GM21737 (cell line): ENCODE results near the gene CTSS.
"Not testable (repeated sequence)": the region's sequence is repeated elsewhere in the genome, so short reads cannot be mapped to it uniquely, and the experiment has no call there.

Source experiments
- ATAC-seq: cut with Tn5 transposase; IDR thresholded peaks from one replicate; pipeline ENCODE4 v1.9.1; 2021; ENCODE audit warnings: mild to moderate bottlenecking, moderate library complexity; ENCODE audit not compliant: unreplicated experiment

CTSS gene

DNA sequence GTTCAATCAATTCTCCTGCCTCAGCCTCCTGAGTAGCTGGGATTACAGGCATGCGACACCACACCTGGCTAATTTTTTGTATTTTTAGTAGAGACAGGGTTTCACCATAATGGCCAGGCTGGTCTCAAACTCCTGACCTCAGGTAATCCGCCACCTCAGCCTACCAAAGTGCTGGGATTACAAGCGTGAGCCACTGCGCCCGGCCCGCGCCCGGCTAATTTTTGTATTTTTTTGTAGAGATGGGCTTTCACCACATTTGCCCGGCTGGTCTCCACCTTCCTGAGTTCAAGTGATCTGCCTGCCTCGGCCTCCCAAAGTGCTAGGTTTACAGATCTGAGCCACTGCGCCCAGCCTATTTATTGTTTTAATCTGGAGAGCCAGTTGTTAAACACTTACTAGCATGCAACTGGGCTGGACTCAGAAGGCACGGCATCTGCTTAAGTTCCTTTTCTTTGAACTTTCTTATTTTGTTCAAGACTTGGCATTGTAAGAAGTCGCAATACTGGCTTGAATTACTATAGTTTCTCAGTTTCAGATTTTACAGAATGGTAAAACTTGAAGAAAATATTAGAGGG is 10.4 kb upstream of the CTSS start:
- not testable (repeated sequence) for ATAC-seq

- ATAC-seq, result no peak
These were observed 9.7 kb upstream of the CTSS start for GRCh38 chr1:150775276-150775675.

- ATAC-seq, result no peak
These were observed 6.7 kb upstream of the CTSS start for GRCh38 chr1:150772326-150772725.

DNA sequence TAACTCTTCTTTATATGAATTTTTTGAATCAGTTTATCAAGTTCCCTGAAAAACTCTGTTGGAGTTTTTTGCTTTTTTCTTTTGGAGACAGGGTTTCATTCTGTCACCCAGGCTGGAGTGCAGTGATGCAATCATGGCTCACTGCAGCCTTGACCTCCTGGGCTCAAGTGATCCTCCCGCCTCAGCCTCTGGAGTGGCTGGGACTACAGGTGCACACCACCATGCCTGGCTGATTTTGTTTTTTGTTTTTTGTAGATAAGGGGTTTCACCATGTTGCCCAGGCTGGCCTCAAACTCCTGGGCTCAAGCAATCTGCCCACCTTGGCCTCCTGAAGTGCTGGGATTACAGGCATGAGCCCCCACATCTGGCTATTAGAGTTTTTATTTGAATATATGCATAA is 2.1 kb upstream of the CTSS start:
- ATAC-seq, result not testable (repeated sequence)

GRCh38 chr1:150765977-150766301 is 361 bp upstream of the CTSS start:
- ATAC-seq, result not testable (repeated sequence)

DNA sequence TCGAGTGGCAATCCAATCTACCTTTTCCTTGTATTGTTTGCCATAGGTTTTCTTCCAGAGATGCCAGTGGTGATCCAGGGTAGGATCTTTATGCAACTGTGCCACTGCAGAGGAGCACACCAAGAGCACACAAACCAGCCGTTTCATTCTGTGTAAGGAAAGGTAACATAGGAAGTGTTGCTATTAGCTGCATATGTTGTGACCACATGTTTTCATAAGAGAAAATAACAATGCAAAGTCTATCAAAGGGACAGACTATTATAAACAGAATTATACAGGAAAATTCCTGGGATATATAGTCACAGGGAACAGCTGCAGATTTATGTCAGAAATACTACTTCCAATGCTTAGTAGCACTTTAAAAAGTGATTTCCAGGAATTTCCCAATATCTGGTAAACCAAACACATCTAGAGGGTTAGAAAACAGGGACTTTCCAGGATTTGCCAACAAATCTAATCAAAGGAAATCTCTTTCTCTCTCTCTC is 919 bp downstream of the CTSS start:
- peak; percentile 42 for ATAC-seq

- ATAC-seq, result no peak
These were observed 2.6 kb downstream of the CTSS start for GRCh38 chr1:150763018-150763417.

DNA sequence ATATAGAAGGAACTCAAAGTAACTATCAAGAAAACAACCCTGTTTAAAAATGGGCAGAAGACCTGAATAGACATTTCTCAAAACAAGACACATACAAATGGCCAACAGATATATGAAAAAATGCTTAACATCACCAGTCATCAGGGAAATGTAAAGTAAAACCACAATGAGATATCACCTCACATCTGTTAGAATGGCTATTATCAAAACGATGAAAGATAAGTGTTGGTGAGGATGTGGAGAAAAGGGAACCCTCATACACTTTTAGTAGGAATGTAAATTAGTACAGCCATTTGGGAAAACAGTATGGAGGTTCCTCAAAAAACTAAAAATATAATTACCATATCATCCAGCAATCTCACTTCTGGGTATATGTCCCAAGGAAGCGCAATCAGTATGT is 3.0 kb downstream of the CTSS start:
- ATAC-seq, result no peak

DNA sequence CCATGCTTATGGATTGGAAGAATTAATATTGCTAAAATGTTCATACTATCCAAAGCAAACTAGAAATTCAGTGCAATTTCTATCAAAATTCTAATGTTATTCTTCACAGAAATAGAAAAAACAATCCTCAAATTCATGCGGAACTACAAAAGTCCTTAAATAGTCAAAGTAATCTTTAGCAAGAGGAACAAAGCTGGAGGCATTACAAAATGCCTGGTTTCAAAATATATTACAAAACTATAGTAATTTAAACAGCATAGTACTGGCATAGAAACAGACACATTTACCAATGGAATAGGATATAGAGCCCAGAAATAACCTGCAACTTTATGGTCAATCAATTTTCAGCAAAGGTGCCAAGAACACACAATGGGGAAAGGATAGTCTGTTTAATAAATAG is 3.8 kb downstream of the CTSS start:
- no peak for ATAC-seq

DNA sequence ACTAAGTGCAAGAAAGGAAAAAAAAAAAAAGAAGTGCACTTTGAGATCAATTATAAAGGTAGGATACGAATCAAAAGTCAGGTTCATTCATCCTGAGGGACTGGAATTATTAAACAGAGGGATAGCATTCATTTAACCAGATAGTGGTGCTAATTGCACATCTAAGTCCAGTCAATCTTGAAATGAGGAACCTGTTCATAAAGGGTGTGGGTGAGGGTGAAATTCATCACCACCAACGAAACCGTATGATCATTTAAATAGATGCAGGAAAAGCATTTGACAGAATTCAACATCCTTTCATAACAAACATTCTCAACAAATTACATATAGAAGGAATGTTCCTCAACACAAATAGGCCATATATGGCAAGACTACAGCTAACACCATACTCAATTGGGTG is 5.6 kb downstream of the CTSS start:
- ATAC-seq, result no peak

DNA sequence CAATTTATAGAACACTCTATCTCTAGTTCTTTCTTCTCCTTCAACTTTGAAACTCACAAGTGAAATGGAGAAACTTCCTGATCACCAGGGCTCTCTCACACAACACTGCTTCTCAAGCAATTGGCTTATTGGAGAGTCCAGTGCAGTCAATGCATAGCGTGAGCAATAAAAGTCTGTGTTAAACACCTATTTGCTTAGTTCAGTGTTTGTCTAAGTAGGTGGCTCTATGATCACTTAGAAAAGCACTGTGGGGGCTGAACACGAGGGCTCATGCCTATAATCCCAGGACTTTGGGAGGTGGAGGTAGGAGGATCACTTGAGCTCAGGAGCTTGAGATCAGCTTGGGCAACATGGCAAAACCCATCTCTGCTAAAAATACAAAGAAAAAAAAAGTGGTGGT is 12.2 kb downstream of the CTSS start:
- no peak for ATAC-seq

GRCh38 chr1:150751443-150751842 is 14.1 kb downstream of the CTSS start:
- ATAC-seq, result no peak

DNA sequence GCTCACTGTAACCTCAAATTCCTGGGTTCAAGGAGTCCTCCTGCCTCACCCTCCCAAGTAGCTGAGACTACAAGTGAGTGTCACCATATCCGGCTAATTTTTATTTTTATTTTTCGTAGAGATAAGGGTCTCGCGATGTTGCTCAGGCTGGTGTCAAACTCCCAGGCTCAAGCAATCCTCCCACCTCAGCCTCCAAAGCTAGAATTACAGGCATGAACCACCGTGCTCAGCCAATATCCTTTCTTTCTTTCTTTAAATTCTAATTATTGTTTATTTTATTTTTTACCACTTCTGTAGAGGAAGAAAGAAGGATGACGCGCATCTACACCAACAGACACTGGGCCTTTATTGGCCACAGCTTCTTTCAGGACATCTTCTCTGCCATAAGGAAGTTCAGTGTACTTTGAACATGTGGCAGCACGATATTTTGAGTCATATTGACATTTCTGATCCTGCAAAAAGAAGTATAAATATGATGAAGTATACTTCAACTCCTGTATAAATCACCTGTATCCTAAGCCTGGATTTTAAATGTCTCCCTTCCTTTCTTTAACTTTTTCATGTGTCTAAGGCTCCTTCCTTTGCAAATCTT is 15.8 kb downstream of the CTSS start:
- ATAC-seq, result no peak

DNA sequence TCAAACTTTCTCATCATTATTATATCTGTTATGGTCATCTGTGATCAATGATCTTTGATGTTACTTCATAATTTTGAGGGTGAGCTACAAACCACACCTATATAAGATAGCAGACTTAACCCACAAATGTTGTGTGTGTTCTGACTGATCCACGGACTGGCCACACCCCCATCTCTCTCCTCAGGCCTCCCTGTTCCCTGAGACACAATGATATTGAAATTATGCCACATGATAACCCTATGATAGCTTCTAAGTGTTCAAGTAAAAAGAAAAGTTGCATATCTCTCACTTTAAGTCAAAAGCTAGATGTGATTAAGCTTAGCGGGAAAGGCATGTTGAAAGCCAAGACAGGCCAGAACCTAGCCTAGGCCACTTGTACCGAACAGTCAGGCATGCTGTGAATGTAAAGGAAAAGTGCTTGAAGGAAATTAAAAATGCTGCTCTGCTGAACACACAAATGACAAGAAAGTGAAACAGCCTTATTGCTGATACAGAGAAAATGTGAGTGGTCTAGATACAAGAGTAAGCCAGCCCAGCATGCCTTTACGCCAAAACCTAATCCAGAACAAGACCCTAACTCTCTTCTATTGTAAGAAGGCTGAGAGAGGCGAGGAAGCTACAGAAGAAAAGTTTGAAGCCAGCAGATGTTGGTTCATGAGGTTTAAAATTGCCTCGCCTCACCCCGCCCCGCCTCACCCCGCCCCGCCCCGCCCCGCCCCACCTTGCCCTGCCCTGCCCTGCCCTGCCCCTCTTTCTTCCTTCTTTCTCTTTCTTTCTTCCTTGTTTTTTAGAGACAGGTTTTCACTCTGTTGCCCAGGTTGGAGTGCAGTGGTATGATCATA is 16.5 kb downstream of the CTSS start:
- no peak for ATAC-seq

GRCh38 chr1:150730130-150730721 is 35.4 kb downstream of the CTSS start:
- no peak for ATAC-seq

DNA sequence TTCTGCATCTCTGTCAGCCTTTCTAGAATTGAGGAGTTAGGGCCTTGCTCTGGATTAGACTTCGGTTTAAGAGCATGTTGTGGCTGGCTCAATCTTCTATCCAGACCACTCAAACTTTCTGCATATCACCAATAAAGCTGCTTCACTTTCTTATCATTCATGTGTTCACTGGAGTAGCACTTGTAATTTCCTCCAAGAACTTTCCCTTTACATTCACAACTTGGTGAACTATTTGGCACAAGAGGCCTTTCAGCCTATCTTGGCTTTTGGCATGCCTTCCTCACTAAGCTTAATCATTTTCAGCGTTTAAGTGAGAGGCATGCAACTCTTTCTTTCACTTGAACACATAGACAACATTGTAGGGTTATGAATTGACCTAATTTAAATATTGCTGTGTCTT is 41.2 kb downstream of the CTSS start:
- no peak for ATAC-seq

DNA sequence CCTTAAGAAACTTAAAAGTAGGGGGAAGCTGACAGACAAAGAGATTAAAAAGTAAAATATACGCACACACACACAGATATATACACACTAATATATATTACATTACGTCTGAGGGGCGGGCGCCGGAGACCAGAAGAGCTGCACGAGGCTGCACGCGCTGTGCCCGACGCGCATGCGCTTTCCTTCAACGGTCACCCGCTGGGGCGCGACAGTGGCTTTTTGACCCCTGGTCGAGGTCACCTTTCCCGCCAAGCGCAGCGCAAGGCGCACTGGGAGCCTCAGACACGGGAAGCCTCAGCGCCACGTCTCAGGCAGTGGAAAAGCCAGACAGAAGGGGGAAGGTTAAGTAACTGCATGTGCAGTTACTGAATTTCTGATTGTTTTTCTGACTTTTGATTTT is 44.9 kb downstream of the CTSS start, which contains the start of gene HORMAD1:
HORMAD1 (minus strand) TSS at position 193 of the 400 bp plus-strand sequence. CDS start 1,390 bp downstream, outside the sequence.
- no peak for ATAC-seq

DNA sequence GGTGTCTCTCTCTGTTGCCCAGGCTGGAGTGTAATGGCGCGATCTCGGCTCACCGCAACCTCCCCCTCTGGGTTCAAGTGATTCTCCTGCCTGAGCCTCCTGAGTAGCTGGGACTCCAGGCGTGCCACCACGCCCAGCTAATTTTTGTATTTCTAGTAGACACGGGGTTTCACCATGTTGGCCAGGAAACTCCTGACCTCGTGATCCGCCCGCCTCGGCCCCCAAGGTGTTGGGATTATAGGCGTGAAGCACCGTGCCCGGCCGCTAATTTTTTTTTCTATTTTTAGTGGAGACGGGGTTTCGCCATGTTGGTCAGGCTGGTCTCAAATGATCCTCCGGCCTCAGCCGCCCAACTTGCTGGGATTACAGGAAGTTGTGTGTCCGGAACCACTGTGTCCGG is 45.5 kb downstream of the CTSS start:
- ATAC-seq, result no peak

GRCh38 chr1:150718225-150718891 is 47.2 kb downstream of the CTSS start:
- ATAC-seq, result no peak

DNA sequence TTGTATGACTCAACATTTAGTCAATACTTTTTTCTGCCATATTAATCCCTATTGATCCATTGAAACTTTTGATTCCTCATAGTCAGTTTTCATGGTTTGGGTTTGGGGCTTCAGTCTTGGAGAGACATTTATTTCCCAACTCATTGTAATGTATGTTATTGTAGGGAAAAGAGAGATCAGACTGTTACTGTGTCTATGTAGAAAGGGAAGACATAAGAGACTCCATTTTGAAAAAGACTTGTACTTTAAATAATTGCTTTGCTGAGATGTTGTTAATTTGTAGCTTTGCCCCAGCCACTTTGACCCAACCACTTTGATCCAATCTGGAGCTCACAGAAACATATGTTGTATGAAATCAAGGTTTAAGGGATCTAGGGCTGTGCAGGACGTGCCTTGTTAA is 56.5 kb downstream of the CTSS start:
- ATAC-seq, result not testable (repeated sequence)

- ATAC-seq, result no peak
These were observed 57.0 kb downstream of the CTSS start for GRCh38 chr1:150708595-150708994.
